D341Med (cell line): ENCODE measurements around the gene PARD3.

Source experiments
- DNase-seq: peaks from one replicate; pipeline ENCODE4 v3.0.0; 2012; ENCODE audit warnings: low spot score

The PARD3 gene

GRCh38 chr10:34250722-34251121 is 564.4 kb downstream of the PARD3 start:
- DNase-seq, result no peak

DNA sequence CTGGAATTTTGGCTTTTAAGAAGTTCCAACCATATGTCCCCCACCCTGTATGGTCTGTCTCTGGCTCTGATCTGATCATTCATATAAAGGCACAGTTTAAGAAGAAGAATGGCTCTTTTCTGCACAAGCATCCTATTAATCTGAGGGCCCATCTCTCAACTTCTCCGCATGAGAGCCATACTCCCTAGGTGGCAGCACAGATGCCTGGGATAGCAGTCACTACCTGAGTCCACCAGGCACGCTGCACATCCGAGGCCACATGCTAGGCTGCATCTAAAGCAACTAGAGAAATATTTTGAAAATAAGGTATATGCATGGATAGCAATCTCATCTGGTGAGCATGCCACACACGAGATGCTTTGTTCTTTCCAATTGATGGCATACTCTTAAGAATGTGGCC is 565.5 kb downstream of the PARD3 start:
- DNase-seq, result peak; percentile 49

- DNase-seq, result no peak
Measured at GRCh38 chr10:34247560-34247959, 567.5 kb downstream of the PARD3 start.

DNA sequence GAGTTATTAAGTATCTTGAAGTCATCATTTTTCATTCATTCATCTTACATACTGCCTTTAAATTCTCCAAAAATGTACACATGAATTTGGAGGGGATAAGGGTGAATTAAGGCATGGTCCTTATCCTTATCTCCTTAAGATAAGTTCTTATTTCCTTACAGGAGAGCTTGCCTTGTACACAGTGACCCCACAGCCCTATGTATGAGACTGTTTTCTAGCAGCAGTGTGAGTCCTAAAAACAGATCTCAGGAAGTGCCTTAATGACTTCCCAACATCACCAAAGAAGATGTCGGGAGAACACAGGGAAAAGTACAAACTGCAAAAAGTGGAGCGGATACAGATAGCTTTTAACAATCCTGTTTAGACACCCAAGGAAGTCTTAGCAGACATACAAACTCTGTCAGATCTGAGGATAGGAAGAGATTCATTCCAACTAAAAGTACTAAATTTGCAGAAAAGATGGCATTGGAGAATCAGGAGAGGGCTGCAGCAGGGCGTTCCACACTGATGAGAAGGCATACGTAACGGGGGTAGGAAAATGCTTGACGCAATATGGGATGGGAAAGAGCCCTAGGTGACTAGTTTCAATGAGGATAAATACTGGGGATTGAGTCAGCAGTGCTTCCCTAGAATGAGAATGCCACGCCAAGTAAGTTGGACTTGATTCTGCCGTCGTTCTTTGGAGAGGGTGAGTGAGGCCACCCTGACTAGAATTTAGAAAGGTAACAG is 570.2 kb downstream of the PARD3 start:
- no peak for DNase-seq

DNA sequence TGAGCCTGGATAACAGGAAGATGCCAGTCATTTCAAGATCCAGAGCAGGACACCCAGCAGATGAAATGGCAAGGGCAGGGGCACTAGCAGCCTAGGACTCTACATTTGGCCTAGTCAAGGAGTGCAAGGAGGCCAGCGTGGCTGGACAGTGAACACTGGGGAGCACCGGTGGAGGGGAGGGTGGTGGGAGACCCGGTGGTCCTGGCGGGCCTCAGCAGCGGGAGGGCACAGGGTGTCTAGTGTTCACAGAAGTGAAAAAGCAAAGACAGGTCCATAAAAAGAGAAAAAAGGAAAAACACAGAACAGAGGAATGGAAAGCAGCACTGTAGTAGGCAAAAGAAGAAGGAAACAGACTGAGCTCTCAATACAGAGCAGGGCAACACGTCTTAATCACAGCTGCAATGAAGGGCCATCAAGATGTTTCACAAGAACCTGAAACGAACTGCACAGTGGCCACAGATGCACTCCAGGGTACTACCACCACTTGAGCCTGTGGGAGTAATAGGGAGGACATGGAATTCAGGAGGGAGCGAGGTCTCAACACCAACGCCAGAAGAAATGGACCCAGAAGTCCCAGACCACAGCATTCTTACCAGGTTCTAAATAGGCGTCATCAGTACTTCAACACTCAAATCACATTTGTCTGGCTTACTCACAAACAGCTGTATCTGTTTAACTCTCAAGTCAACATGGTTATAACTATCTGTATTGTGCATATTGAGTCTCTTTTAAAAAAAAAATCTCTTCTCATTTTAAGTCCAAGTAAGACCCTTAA is 573.7 kb downstream of the PARD3 start:
- no peak for DNase-seq

DNA sequence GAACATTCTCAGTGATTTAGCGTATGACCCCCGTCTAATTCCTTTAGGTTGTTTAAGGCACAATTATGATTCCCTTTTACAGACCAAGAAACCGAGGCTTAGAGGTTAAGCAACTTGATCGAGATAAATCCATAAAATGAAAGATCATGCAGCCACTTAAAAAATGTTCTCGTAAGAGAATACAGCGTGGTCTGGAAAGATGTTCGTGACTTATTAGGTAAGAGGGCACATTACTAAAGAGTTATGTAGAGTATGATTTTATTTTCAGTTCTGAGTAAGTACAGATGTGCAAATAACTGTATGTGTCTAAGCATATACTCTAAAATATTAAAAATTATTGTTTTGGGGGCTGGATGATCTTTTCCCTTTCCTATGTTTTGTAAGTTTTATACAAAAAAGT is 575.1 kb downstream of the PARD3 start:
- DNase-seq, result no peak

- DNase-seq, result no peak
Measured at GRCh38 chr10:34237898-34238455, 577.1 kb downstream of the PARD3 start.

DNA sequence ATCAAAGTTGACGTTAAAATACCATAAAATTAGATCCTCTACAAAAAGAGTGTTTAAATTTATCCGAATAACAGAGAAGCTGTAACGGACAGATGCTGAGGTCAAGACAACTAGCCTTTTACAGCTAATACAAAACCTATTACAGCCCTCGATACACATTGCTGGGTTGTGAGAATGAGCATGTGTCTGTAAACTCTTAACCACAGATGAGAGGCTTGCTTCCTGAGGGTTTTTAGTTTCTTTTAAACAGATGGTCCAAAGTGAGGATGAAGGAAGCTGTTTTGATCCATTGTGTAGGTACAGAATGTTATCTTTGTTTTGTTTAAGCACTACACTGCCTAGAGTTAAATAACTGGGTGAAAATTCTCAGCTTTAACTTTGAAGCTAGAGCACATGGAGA is 578.2 kb downstream of the PARD3 start:
- no peak for DNase-seq

- DNase-seq, result no peak
Measured at GRCh38 chr10:34235164-34235832, 579.8 kb downstream of the PARD3 start.

DNA sequence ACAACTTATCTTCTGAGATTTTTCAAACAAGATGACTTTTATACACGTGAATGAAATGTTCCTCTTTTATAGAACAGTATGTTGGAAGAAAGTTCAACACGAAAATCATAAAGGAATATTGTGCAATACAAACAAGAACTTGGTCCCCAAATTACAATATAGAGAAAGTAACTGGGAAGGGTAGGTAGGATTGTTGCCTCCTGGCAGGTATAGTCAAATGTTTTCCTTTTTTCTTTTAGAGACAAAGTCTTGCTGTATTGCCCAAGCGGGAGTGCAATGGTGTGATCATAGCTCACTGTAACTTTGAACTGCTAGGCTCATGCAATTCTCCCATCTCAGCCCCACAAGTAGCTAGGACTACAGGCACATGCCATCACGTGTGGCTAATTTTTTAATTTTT is 582.6 kb downstream of the PARD3 start:
- DNase-seq, result no peak

GRCh38 chr10:34231441-34232180 is 583.5 kb downstream of the PARD3 start:
- no peak for DNase-seq

DNA sequence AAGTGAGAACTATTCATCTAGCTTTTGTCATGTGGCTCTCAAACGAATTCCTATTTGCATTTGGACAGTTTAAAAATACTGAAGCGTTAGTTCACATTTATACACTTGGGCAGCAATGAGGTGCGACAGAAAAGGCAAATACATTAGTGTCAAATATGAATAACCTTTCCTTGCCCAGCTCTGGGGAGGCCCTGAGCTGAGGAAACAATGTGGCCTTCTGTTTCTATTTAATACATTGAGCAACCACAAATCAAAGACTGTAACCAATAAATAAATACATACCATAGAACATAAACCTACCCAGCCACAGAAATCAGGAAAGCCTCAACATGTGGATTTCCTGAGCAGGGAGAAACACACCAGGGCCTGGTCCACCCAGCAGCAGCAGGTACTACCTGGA is 585.2 kb downstream of the PARD3 start:
- DNase-seq, result no peak

GRCh38 chr10:34228066-34228465 is 587.0 kb downstream of the PARD3 start:
- no peak for DNase-seq

DNA sequence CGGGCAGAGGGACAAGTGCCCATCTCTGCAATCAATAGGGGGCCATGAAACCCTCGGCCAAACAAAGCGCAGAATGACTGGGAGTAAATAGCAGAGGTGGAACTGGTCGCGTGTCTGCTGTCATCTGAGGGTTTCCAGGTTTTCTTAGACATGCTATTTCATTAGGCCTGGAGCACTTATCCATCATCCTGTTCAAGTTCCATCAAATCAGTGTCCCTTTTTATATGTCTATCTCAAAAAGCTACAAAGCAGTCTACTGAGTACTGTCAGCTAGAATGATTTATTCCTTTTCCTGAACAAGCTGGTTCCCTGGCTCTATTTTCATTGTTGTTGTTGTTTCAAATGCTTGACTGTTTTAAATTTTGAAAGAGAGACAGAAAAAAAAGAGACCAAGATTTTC is 590.5 kb downstream of the PARD3 start:
- DNase-seq, result no peak

GRCh38 chr10:34223658-34224057 is 591.4 kb downstream of the PARD3 start:
- no peak for DNase-seq

DNA sequence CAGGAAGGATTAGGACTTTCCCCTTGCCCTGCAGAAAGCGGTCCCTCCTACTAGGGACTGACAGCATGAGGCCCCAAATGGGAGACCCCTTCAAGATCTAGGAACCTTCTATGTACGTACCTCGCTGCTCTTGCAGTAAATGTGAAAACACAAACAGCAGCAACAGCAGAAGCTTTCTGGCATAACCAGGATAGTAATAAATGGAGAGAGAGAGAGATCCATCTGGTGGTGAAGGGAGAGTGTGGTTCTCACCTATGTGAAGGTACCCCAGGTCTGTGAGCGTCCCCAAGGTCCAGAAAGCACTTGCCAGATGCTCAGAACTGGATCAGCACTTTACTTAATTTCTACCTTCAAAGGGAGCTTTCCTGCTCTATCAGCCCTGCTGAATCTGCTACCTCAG is 592.7 kb downstream of the PARD3 start:
- DNase-seq, result no peak

- no peak for DNase-seq
Measured at GRCh38 chr10:34219753-34220548, 595.1 kb downstream of the PARD3 start.

DNA sequence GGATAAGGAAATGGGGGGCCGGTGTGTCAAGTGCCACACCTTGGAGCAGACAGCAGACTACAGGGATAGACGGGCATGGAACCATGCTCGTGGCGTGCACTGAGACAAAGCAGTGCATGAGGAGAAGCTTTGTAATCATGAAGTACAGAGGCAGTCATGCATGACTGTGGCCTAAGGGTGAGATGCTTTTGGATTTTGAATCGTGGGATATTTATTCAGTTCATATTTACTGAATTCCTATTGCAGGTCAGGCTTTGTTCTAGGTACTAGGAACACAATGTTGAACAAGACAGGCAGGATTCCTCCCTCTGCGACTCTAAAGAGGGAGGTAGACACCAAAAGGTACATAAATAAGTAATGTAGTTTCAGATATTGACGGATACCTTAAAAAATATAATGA is 597.6 kb downstream of the PARD3 start:
- DNase-seq, result no peak

DNA sequence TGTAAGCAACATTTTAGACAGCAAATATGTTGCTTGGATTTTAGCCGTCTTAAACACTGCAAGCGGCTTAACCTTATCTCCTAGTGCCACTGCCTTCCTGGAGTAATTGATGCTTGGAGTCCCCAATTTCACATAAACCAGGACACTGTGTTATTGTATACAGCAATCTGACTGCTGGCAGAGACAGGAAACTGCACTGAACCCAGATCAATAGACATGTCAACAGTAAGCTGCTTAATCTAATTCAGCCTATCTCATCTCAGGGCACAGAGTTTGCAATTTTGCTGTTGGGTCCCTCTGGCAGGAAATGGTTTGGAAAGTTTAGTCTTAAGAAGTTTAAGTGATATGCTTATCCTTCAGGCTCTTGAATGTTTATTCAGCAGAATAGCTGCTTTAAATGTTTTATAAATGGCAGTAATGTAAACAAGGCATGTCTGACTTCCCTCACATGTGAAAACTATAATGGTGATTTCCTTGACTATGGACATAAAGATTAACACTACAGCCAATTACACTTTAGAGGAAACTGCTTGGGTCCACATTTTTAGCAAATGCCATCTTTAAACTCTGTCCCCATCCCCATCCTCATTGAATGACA is 598.6 kb downstream of the PARD3 start:
- DNase-seq, result no peak

- no peak for DNase-seq
Measured at GRCh38 chr10:34213805-34214197, 601.3 kb downstream of the PARD3 start.
